Hepatocyte (in vitro differentiated cells): ENCODE results near the gene TERF2IP.

Source experiments
- CTCF ChIP-seq: fragments of 200-600 bp; sonication (generic); IDR thresholded peaks from 2 replicates; pipeline ENCODE4 v1.5.1; 2016; ENCODE audit warnings: antibody characterized with exemption, mild to moderate bottlenecking; ENCODE audit not compliant: poor library complexity
- EZH2 ChIP-seq: fragments of 200-600 bp; sonication (generic); IDR thresholded peaks from 2 replicates; pipeline ENCODE4 v1.6.1; 2016; ENCODE audit warnings: antibody characterized with exemption, mild to moderate bottlenecking, borderline replicate concordance
- EZH2phosphoT487 ChIP-seq: fragments of 200-600 bp; sonication (generic); IDR thresholded peaks from one replicate; pipeline ENCODE4 v1.6.1; 2018; ENCODE audit warnings: antibody characterized with exemption, mild to moderate bottlenecking, low read depth, moderate library complexity; ENCODE audit not compliant: unreplicated experiment, severe bottlenecking

GRCh38 chr16:75628351-75628750 lies 19.2 kb upstream of the TERF2IP start:
- TF ChIP-seq EZH2 (no peak), CTCF (no peak), EZH2phosphoT487 (no peak)
